Ishikawa (cell line): ENCODE measurements around the gene ATR.

Experiments
- CEBPB ChIP-seq: IDR thresholded peaks from 2 replicates; pipeline ENCODE4 v1.6.1; 2012
- CREB1 ChIP-seq: IDR thresholded peaks from 2 replicates; pipeline ENCODE4 v1.6.1; 2012; ENCODE audit warnings: low read depth
- EGR1 ChIP-seq: IDR thresholded peaks from 2 replicates; pipeline ENCODE4 v1.6.1; 2012
- EP300 ChIP-seq: IDR thresholded peaks from 2 replicates; pipeline ENCODE4 v1.6.1; 2012; ENCODE audit warnings: borderline replicate concordance
- FOXM1 ChIP-seq: IDR thresholded peaks from 2 replicates; pipeline ENCODE4 v1.6.1; 2012; ENCODE audit warnings: low read depth, borderline replicate concordance
- MAX ChIP-seq: IDR thresholded peaks from 2 replicates; pipeline ENCODE4 v1.6.1; 2012
- NFIC ChIP-seq: IDR thresholded peaks from 2 replicates; pipeline ENCODE4 v1.6.1; 2012
- RAD21 ChIP-seq: IDR thresholded peaks from 2 replicates; pipeline ENCODE4 v1.6.1; 2012; ENCODE audit warnings: low read depth
- REST ChIP-seq: IDR thresholded peaks from 2 replicates; pipeline ENCODE4 v1.6.1; 2012; ENCODE audit warnings: low read depth, mild to moderate bottlenecking
- TAF1 ChIP-seq: IDR thresholded peaks from 2 replicates; pipeline ENCODE4 v1.6.1; 2012; ENCODE audit warnings: low read depth, mild to moderate bottlenecking
- TCF12 ChIP-seq: IDR thresholded peaks from 2 replicates; pipeline ENCODE4 v1.6.1; 2012; ENCODE audit warnings: low read depth
- TEAD4 ChIP-seq: IDR thresholded peaks from 2 replicates; pipeline ENCODE4 v1.6.1; 2012
- USF1 ChIP-seq: IDR thresholded peaks from 2 replicates; pipeline ENCODE4 v1.6.1; 2012
- YY1 ChIP-seq: IDR thresholded peaks from 2 replicates; pipeline ENCODE4 v1.6.1; 2012; ENCODE audit warnings: low read depth
- ZBTB7A ChIP-seq: IDR thresholded peaks from 2 replicates; pipeline ENCODE4 v1.6.1; 2012; ENCODE audit warnings: low read depth

The ATR gene

GRCh38 chr3:142613491-142613890 lies 35.0 kb upstream of the ATR start:
- TF ChIP-seq TEAD4 (no peak), EGR1 (no peak), TAF1 (no peak), FOXM1 (no peak), REST (no peak), MAX (no peak), ZBTB7A (no peak), CREB1 (no peak), CEBPB (no peak), USF1 (no peak), NFIC (no peak), TCF12 (no peak), RAD21 (no peak), YY1 (no peak), EP300 (no peak)

GRCh38 chr3:142611206-142611605 lies 32.7 kb upstream of the ATR start:
- TF ChIP-seq TEAD4 (no peak), EP300 (no peak), USF1 (no peak), YY1 (no peak), NFIC (no peak), ZBTB7A (no peak)

- TF ChIP-seq EP300, result no peak
- TF ChIP-seq TEAD4, result no peak
- TF ChIP-seq CEBPB, result no peak
These were observed 30.6 kb upstream of the ATR start for GRCh38 chr3:142609136-142609535.

- TF ChIP-seq TCF12, result no peak
- TF ChIP-seq ZBTB7A, result no peak
- no peak for TF ChIP-seq RAD21
These were observed 30.1 kb upstream of the ATR start for GRCh38 chr3:142608631-142609030.

- TF ChIP-seq YY1, result no peak
- no peak for TF ChIP-seq FOXM1
- TF ChIP-seq RAD21, result no peak
- no peak for TF ChIP-seq EGR1
- no peak for TF ChIP-seq NFIC
- TF ChIP-seq MAX, result no peak
- no peak for TF ChIP-seq CEBPB
These were observed 26.4 kb upstream of the ATR start for GRCh38 chr3:142604940-142605339.

- TF ChIP-seq MAX, result no peak
These were observed 24.3 kb upstream of the ATR start for GRCh38 chr3:142602619-142603385.

GRCh38 chr3:142601713-142602112 lies 23.2 kb upstream of the ATR start:
- no peak for TF ChIP-seq USF1
- TF ChIP-seq EGR1, result no peak
- no peak for TF ChIP-seq YY1
- no peak for TF ChIP-seq TAF1
- TF ChIP-seq TEAD4, result no peak
- no peak for TF ChIP-seq EP300
- no peak for TF ChIP-seq TCF12
- TF ChIP-seq RAD21, result no peak
- TF ChIP-seq REST, result no peak
- no peak for TF ChIP-seq CEBPB
- no peak for TF ChIP-seq CREB1
- TF ChIP-seq NFIC, result no peak
- no peak for TF ChIP-seq FOXM1
- no peak for TF ChIP-seq MAX
- no peak for TF ChIP-seq ZBTB7A
